ENCODE data around the gene FOXP1.
A peak's percentile ranks its signal among the peaks of the same experiment; 100 is the strongest.

FOXP1 gene

GRCh38 chr3:70974747-70975146 is 608.8 kb downstream of the FOXP1 start:
- no peak for ATAC-seq (ENCODE audit: low read depth)
- peaks cover 79% of the 10 kb centered on the region for H3K36me3 ChIP-seq (ENCODE audit: low read depth)
- DNase-seq (ENCODE audit: low spot score) = no peak

DNA sequence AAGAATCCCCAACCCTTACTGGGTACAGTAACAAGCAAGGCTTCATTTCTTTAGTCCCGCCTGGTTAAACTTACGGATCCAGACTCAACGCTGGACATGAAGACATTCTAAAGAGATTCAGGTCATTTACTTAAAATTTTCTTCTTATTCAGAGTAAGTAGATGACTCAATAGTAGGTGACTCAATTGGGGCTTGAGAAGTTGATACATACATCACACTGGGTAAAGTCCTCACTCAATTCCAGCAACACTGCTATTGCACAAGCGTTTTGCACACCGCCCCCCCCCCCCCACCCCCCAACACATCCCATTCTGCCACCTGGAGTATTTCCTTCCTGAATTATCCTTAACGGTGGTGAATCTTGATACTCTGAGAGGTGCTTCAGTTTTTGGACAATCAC is 610.0 kb downstream of the FOXP1 start:
- TF ChIP-seq, protein P1, sequence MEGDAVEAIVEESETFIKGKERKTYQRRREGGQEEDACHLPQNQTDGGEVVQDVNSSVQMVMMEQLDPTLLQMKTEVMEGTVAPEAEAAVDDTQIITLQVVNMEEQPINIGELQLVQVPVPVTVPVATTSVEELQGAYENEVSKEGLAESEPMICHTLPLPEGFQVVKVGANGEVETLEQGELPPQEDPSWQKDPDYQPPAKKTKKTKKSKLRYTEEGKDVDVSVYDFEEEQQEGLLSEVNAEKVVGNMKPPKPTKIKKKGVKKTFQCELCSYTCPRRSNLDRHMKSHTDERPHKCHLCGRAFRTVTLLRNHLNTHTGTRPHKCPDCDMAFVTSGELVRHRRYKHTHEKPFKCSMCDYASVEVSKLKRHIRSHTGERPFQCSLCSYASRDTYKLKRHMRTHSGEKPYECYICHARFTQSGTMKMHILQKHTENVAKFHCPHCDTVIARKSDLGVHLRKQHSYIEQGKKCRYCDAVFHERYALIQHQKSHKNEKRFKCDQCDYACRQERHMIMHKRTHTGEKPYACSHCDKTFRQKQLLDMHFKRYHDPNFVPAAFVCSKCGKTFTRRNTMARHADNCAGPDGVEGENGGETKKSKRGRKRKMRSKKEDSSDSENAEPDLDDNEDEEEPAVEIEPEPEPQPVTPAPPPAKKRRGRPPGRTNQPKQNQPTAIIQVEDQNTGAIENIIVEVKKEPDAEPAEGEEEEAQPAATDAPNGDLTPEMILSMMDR (IDR thresholded peaks at IDR 0.05; ENCODE audit: poor library complexity, severe bottlenecking) = no peak
- Histone ChIP-seq H3K36me3 (ENCODE audit: low read depth) (peaks cover 87% of the 10 kb centered on the region), H3K4me1 (ENCODE audit: insufficient read depth, poor library complexity, severe bottlenecking) (no peaks in the 10 kb centered on the region), H3K9me3 (ENCODE audit: severe bottlenecking) (no peaks in the 10 kb centered on the region), H3K27me3 (ENCODE audit: insufficient read depth, poor library complexity, severe bottlenecking) (no peaks in the 10 kb centered on the region), H3K27ac (ENCODE audit: poor library complexity, severe bottlenecking) (no peak overlapping the region), H3K4me3 (ENCODE audit: severe bottlenecking) (no peak overlapping the region)
- ATAC-seq (ENCODE audit: low read depth) (peak; percentile 58; the same call in 2 of the 3 replicates), DNase-seq (ENCODE audit: low spot score) (no peak)

More at GRCh38 chr3:70974747-70975146, 608.8 kb downstream of the FOXP1 start:
- Histone ChIP-seq H3K4me1 (ENCODE audit: insufficient read depth, poor library complexity, severe bottlenecking) (no peaks in the 10 kb centered on the region), H3K27me3 (ENCODE audit: insufficient read depth, poor library complexity, severe bottlenecking) (no peaks in the 10 kb centered on the region), H3K4me3 (ENCODE audit: severe bottlenecking) (no peak overlapping the region), H3K27ac (ENCODE audit: poor library complexity, severe bottlenecking) (no peak overlapping the region), H3K9me3 (ENCODE audit: severe bottlenecking) (no peaks in the 10 kb centered on the region)
- TF ChIP-seq, protein P1 (IDR thresholded peaks at IDR 0.05; ENCODE audit: poor library complexity, severe bottlenecking) = no peak

DNA sequence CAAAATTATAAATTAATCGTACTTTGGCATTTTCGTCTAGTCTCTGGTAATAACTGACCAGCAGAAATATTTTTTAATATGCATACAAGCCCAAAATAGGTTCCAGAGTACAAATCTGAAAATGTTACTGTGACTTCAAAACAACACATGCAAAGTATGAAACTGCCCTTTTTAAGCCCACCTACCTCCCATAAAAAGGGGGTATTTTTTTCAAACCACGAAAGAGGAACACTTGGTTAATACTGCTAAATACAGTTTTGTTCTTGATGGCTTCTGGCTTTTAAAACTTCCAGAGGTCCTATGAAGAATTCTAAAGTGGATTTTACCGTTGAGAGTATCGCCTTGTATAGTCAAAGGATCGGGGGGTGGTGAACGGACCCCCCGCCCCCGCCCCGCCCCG is 610.7 kb downstream of the FOXP1 start:
- no peak overlapping the region for H3K27ac ChIP-seq (ENCODE audit: poor library complexity, severe bottlenecking)
- H3K4me3 ChIP-seq (ENCODE audit: severe bottlenecking) = no peak overlapping the region
- TF ChIP-seq, protein P1 (IDR thresholded peaks at IDR 0.05; ENCODE audit: poor library complexity, severe bottlenecking) = no peak
- DNase-seq (ENCODE audit: low spot score) (no peak), ATAC-seq (ENCODE audit: low read depth) (no peak)
- no peaks in the 10 kb centered on the region for H3K9me3 ChIP-seq (ENCODE audit: severe bottlenecking)
- H3K4me1 ChIP-seq (ENCODE audit: insufficient read depth, poor library complexity, severe bottlenecking) = no peaks in the 10 kb centered on the region
- H3K27me3 ChIP-seq (ENCODE audit: insufficient read depth, poor library complexity, severe bottlenecking) = no peaks in the 10 kb centered on the region
- peaks cover 84% of the 10 kb centered on the region for H3K36me3 ChIP-seq (ENCODE audit: low read depth)

DNA sequence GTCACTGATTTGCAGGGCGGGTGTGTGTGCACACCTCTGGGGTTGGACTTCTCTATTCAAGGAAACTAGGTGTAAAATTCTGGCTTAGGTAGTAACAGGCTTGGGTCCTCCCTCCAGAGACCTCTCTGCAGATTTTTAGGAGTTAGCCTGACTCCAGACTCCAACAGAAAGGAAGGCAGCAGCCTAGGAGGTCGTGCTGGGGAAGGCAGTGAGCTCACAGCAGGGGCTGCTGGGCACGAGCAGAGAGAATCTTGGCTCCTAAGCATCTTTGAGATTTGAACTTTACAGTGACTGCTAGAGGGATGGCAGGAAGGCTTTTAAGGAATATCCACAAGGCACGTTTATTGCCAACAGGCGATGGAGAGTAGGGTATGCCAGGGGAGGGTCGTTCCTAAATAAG is 612.6 kb downstream of the FOXP1 start:
- ATAC-seq (ENCODE audit: low read depth) = no peak

DNA sequence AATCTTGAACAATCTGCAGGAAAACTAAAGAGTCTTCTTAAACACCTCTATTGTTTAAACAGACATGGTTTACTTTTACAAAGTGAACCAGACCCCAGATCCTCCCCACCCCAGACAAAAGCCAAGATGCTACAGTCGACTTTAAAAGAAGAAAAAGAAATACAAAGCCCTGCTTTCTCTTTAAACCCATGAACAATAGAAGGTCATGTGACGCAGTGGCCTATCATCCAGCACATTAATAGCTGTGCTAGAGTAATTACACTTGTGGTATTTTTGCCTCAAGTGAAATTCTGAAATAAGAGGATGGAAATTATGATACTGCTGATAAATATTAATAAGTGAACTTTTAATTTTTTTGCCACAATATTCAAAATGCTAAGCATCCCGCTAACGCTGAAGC is 613.4 kb downstream of the FOXP1 start:
- Histone ChIP-seq H3K27ac (ENCODE audit: poor library complexity, severe bottlenecking) (no peak overlapping the region), H3K4me3 (ENCODE audit: severe bottlenecking) (no peak overlapping the region), H3K9me3 (ENCODE audit: severe bottlenecking) (no peaks in the 10 kb centered on the region), H3K27me3 (ENCODE audit: insufficient read depth, poor library complexity, severe bottlenecking) (no peaks in the 10 kb centered on the region), H3K36me3 (ENCODE audit: low read depth) (peaks cover 77% of the 10 kb centered on the region), H3K4me1 (ENCODE audit: insufficient read depth, poor library complexity, severe bottlenecking) (no peaks in the 10 kb centered on the region)
- DNase-seq (ENCODE audit: low spot score) (no peak), ATAC-seq (ENCODE audit: low read depth) (no peak)
- TF ChIP-seq, protein P1 (IDR thresholded peaks at IDR 0.05; ENCODE audit: poor library complexity, severe bottlenecking) = no peak

More for the DNA sequence above, 612.6 kb downstream of the FOXP1 start:
- Histone ChIP-seq H3K36me3 (ENCODE audit: low read depth) (peaks cover 75% of the 10 kb centered on the region), H3K4me3 (ENCODE audit: severe bottlenecking) (no peak overlapping the region), H3K27me3 (ENCODE audit: insufficient read depth, poor library complexity, severe bottlenecking) (no peaks in the 10 kb centered on the region), H3K27ac (ENCODE audit: poor library complexity, severe bottlenecking) (no peak overlapping the region), H3K4me1 (ENCODE audit: insufficient read depth, poor library complexity, severe bottlenecking) (no peaks in the 10 kb centered on the region), H3K9me3 (ENCODE audit: severe bottlenecking) (no peaks in the 10 kb centered on the region)
- no peak for DNase-seq (ENCODE audit: low spot score)
- TF ChIP-seq, protein P1 (IDR thresholded peaks at IDR 0.05; ENCODE audit: poor library complexity, severe bottlenecking) = no peak
